ENCODE measurements around the gene STK4.
"Not testable (repeated sequence)": the region's sequence is repeated elsewhere in the genome, so short reads cannot be mapped to it uniquely, and the experiment has no call there.

DNA sequence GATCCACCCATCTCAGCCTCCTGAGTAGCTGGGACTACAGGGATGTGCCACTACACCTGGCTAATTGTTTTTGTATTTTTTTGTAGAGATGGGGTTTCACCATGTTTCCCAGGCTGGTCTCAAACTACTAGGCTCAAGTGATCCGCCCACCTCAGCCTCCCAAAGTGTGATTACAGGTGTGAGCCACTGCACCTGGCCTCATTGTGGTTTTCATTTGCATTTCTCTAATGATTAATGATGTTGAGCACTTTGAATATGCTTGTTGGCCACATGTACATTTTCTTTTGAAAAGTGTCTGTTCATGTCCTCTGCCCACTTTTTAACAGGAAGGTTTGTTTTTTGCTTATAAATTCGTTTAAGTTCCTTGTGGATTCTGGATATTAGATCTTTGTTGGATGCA is 96.8 kb downstream of the STK4 start:
- TF ChIP-seq, protein P1, sequence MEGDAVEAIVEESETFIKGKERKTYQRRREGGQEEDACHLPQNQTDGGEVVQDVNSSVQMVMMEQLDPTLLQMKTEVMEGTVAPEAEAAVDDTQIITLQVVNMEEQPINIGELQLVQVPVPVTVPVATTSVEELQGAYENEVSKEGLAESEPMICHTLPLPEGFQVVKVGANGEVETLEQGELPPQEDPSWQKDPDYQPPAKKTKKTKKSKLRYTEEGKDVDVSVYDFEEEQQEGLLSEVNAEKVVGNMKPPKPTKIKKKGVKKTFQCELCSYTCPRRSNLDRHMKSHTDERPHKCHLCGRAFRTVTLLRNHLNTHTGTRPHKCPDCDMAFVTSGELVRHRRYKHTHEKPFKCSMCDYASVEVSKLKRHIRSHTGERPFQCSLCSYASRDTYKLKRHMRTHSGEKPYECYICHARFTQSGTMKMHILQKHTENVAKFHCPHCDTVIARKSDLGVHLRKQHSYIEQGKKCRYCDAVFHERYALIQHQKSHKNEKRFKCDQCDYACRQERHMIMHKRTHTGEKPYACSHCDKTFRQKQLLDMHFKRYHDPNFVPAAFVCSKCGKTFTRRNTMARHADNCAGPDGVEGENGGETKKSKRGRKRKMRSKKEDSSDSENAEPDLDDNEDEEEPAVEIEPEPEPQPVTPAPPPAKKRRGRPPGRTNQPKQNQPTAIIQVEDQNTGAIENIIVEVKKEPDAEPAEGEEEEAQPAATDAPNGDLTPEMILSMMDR (conservative IDR thresholded peaks at IDR 0.05; ENCODE audit: low read depth, low read length): not testable (repeated sequence)
- not testable (repeated sequence) for TF ChIP-seq EZH2 (IDR thresholded peaks at IDR 0.05; ENCODE audit: borderline replicate concordance, low read depth, low read length, poor library complexity, severe bottlenecking)
